Activated T-cell treated with anti-CD3 and anti-CD28 coated beads for 48 hours (primary cell): ENCODE measurements around the gene YY2.
"Not testable (repeated sequence)": the region's sequence is repeated elsewhere in the genome, so short reads cannot be mapped to it uniquely, and the experiment has no call there.

Source experiments
- DNase-seq: peaks from one replicate; pipeline ENCODE4 v3.0.0-alpha.2; 2020; ENCODE audit warnings: low read depth

YY2 gene

DNA sequence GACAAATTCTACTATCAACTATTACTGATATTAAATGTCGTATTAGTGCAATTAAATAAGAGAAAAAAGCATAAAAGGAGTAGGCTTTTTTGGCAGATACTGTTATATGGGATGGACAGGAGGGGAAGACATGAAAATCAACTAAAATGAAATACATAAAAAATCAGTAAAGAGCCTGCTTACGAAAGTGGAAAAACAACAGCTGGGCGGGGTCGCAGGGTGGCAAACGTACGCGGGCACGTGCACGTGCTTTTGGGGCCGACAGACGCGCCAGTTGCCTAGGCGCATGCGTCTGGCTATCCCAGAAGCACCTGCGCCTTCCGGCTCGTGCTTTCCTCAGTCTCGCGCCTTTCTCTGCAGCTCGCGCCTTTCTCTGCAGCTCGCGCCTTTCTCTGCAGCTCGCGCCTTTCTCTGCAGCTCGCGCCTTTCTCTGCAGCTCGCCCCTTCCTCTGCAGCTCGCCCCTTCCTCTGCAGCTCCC, at the start of gene YY2:
Gene YY2, plus strand, starts transcription at position 51 of the 479 bp plus-strand sequence. CDS start 498 bp downstream, outside the sequence.
- no peak for DNase-seq

DNA sequence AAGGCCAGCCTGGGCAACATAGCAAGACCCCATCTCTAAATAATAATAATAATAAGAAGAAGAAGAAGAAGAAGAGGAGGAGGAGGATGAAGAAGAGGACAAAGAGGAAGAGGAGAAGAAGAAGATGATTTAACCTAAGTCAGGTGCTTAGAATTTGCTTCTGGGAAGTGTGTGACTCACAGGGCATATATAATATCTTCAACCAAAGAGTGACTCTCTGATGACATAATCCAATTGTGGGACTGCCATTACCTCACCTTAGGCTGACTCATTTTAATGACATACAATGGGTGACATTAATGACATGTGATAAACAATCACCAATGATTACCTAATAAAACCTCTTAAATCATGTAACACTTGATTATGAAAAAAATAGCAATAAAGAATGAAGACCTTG, 49.1 kb upstream of the YY2 start:
- no peak for DNase-seq

DNA sequence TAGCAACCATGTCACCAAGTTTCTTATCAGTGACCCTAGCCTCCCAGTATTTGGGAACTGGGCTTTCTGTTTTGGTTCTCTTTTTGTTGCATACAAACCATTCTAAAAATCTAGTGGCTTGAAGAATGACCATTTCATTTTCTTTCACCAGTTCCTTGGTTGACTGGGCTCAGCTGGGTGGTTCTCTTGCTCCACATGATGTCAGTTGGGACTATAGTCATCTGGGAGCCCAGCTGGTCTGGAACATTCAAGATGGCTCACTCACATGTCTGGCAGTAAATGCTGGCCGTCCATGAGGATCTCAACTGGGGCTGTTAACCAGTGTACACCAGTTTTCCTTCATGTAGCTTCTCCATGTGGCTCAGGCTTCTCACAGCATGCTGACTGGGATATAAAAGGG, 44.0 kb upstream of the YY2 start:
- DNase-seq: no peak

DNA sequence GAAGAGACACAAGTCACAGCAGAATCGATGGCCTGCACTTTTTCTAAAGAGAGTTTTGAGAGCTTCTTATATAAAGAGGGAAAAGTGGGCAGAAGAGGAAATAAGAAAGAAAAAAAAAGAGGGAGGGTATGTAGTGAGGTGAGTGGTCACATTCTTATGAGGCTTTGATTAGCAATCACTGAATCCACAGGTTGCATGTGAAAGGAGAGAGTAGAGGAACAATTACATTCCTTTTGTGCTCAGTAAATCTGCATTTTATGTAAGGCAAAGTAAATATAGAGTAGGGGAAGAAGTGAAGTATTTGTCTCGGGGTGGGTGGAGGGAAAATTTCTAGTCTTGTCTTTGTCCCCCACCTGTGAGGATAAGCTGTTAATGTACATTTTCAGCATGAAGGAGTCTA, 43.2 kb upstream of the YY2 start:
- no peak for DNase-seq

DNA sequence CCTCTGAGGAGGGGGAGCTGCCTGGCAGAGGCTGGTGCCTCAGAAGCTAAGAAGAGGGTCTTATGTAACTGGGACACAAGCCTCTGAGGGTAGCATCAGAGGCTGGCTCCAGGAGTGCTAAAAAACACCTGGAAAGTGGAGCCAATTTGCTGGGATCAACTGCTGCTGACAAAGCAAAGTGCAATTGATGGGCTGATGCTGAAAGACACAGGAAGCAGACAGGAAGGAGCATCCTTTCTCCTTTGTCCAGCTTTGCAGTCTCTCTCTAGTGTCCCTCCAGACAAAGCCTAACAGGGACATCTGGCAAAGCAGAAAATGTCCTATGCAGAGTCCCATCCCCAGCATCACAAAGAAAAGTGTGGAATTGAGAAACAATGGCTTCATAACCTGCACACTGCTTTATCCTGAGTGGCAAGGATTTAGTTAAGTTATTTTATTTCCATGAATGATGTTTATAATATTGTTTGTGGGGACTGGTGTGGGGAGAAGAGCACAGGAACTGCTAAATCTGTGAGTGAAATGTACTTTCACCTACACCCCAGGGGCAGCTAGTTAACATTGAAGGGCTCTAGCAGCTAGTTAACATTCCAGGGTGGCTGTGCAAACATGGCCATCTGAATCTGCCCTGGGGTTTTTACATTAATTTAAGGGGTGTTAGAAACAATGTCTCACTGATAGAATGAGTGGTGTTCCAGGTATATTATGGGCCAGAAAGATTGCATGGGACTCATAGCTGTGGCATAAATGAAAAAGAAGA, 42.0 kb upstream of the YY2 start:
- no peak for DNase-seq

DNA sequence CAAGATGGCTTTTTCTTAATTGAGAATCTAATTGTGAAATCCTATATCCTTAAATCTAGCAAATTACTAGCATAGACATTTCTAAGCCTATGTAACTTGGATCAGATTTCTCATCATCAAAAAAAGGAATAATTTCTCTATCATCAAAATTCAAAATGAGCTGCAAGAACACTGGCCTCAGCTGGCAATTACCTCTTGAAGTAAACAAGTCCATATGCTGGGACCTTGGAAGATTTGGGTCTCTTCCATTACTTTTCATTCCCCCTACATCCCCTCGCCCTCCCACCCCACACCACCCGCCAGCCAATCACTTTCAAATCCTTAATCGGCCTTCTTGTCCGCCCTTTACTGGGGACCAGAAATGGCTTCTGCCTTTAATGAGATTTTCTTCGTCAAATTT, 39.7 kb upstream of the YY2 start:
- no peak for DNase-seq

DNA sequence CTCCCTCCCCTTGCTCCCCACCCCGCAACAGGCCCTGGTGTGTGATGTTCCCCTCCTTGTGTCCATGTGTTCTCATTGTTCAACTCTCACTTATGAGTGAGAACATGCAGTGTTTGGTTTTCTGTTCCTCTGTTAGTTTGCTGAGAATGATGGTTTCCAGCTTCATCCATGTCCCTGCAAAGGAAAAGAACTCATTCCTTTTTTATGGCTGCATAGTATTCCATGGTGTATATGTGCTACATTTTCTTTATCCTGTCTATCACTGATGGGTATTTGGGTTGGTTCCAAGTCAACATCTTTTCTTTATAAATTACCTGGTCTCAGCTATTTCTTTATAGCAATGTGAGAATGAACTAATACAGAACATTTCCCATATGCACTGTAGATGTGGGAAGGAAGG, 35.6 kb upstream of the YY2 start:
- not testable (repeated sequence) for DNase-seq

DNA sequence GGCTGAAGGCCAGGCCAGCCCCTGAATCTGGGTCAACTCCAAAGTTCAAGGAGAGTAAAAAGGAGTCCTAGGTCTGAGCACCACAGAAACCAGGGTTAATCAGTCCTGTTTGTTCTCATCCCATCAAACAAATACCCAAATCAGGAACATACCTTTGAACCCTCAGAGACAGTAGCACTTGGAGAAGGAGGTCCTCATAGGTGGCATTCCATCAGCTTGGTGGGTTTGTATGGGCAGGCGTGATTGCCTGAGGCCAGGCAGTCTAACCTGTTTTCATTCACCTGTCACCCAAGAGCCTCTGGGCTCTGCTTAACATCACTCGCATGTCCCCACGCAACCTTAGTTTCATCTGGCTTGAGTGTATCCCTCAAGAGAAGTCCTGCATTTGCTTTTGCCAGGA, 33.9 kb upstream of the YY2 start:
- no peak for DNase-seq

GRCh38 chrX:21831496-21831895, 24.3 kb upstream of the YY2 start:
- DNase-seq: no peak

GRCh38 chrX:21837056-21837455, 18.7 kb upstream of the YY2 start:
- DNase-seq: no peak

- no peak for DNase-seq
Observed at GRCh38 chrX:21838937-21839333, 16.9 kb upstream of the YY2 start.

DNA sequence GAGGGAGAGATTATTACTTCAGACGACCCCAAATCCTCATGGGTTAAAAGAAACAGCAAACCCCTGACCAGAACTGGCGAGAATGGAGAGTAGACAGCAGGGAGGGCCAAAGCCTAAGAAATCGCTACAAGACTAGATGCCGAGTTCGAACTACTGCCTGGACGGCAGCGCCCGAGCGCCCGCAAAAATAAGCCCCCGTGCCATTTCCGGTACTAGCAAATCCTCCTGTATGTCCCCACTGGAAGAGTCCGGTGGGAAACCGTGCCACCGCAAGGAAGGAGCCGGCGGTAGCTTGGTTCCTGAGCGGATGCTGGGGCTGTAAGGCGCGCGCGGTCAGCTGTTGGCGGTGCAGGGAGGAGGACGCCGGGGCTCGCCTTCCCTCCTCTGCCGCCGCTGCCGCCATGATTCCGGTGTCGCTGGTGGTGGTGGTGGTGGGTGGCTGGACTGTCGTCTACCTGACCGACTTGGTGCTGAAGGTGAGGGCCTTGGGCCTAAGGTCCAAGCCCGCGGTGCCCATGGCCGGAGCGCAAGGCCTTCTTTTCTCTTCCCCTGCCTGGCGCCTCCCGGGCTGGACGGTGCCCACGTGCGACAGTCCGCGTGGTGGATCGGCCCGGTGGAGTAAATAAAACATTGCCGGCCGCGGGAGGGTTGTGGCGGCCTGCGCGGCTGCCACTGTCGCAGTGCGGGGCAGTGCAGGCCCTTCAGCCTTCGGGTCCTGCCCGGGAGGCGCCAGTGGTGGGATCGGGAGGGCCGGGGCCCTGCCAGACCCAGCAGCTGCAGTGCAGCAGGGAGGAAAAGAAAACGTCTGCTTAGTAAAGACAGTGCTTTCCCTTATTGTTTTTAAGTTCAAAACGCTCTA, 16.2 kb upstream of the YY2 start, which contains the start of gene MBTPS2:
Gene MBTPS2, plus strand, starts transcription at position 284 of the 859 bp plus-strand sequence. Its CDS starts 118 bp downstream, at position 402.
- DNase-seq: peak; percentile 74

DNA sequence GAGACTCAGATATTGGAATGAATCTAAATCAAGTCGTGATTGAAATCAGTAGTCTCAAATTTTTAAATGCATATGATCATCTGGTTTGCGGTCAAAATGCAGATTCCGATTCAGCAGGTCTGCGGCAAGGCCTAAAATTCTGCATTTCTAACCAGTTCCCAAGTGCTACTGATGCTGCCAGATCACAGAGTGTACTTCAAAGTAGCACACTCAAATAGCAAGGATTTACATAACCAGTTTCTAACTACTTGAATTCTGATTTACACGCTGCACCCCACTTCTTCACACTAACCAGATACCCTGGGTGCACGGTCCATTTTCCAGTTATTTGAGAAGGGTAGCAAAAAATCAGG, 15.6 kb upstream of the YY2 start:
- DNase-seq: peak; percentile 10

GRCh38 chrX:21843179-21843578, 12.6 kb upstream of the YY2 start:
- DNase-seq: no peak

DNA sequence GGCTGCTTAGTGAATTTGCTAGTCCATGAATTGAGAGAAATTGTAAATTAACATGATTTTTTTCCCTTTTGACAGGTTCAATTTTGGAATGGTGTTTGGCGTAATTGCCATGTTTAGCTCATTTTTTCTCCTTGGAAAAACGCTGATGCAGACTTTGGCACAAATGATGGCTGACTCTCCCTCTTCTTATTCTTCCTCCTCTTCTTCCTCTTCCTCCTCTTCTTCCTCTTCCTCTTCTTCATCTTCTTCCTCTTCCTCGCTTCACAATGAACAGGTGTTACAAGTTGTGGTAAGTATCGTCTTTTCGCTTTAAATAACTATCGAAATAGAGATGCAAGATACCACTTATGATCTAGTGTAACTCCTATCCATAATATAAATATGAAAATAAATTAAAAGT, 10.7 kb upstream of the YY2 start:
- DNase-seq: no peak

DNA sequence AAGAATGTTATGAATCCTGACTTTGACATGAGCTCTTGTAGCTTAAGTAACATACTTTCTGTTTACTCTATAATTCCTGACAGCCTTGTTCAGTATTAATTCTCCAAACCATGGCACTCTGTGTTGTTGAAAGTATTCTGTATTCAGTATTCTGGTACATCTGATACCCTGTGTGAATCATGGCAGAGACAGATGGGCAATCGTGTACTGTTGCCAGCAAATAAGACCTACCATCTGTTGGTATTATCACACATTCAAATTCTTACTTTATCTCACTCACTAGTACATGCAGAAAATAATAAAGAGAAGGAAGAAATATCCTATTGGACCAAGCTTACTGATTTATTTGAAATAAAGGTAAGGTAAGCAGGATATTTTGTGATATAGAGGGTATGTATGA, 8.4 kb upstream of the YY2 start:
- no peak for DNase-seq

GRCh38 chrX:21853578-21853977, 2.2 kb upstream of the YY2 start:
- DNase-seq: no peak

DNA sequence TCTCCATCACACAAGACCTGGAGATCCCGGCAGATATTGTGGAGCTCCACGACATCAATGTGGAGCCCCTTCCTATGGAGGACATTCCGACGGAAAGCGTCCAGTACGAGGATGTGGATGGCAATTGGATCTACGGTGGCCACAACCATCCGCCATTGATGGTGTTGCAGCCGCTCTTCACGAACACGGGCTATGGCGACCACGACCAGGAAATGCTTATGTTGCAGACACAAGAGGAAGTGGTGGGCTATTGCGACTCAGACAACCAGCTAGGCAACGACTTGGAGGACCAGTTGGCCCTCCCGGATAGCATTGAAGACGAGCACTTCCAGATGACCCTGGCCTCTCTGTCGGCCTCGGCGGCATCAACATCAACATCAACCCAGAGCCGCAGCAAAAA, 717 bp downstream of the YY2 start:
- DNase-seq: no peak

- no peak for DNase-seq
Observed at GRCh38 chrX:21863241-21863640, 7.5 kb downstream of the YY2 start.

DNA sequence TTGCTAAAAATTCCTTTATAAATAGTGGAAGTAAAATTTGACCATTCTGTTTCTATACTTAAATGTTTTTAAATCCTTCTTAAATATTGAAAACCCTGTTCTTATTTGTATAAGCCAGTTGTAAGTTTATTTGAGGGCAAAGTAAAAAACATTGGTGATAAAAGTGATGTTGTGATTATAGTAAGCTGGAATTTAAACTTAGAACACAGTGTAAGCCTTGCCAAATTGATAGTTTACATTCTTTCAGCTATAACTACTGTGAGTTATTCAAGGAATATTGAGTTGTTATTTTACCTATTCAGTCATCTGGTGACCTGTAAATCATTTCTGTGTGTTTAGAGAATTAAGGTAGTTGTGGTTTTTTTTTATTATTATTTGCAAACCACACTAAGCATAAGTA, 9.6 kb downstream of the YY2 start:
- DNase-seq: no peak

DNA sequence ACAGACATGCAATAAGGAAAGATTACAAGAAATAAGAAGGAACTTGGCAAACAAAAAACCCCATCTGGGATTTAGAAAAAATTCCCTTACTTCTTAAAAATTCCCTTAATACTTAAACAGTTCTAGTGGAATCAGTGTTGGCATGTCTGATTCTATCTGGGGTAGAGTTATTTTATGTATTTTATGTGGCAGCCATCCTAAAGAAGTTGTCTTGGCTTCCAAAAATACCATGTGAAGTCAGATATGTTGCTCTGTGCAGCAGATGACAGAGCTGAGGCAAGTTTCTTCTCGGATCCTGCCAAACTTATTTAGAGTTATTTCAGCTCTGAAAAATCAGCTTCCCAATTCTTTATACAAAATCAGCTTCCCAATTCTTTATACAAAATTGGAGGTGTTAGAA, 14.7 kb downstream of the YY2 start:
- no peak for DNase-seq

GRCh38 chrX:21873063-21873775, 17.4 kb downstream of the YY2 start:
- DNase-seq: no peak

DNA sequence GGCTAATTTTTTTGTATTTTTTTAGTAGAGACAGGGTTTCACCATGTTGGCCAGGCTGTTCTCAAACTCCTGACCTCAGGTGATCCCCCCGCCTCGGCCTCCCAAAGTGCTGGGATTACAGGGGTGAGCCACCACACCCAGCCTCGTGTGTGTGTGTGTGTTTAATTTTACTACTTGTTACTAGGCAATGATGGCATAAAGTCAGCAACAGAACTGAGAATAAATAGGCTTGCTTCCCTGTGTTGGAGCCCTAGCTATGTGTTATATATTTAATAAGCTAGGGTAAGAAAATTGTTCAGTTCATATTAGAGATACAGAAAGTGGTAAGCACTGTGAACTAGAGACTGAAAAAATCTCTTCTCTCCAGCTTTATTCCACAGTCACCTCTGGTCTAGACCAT, 18.4 kb downstream of the YY2 start:
- not testable (repeated sequence) for DNase-seq
